ENCODE results near the gene XKR7. TPM values are rescaled to one million over a fixed set of nuclear protein-coding genes. Genes with fewer than 3 reads are reported as not detected.

Gene XKR7
- total RNA-seq, 2 experiments from 2014 or later, result not detected

- intact Hi-C loops (cut with micrococcal nuclease), result no loop called here
- H3K36me3 Mint-ChIP-seq (ENCODE audit: low read depth), result no peaks in the 10 kb centered on the region
- no peak for ATAC-seq
- TF ChIP-seq CTCF (IDR thresholded peaks at IDR 0.05), result no peak
- peaks cover 22% of the 10 kb centered on the region for H3K27me3 Mint-ChIP-seq
- POLR2A ChIA-PET, result no interaction called here
- no peak overlapping the region for H3K27ac Mint-ChIP-seq
- CTCF ChIA-PET, result interaction anchor here (1.2 kb wide), 1 partner anchor 139 kb away, joined by 3 read pairs; no protein-coding TSS in a partner anchor
- H3K4me3 Mint-ChIP-seq, result no peak overlapping the region
- H3K4me1 Mint-ChIP-seq (ENCODE audit: low read depth), result peaks cover 5% of the 10 kb centered on the region
- H3K9me3 Mint-ChIP-seq, result no peaks in the 10 kb centered on the region
- DNase-seq, result no peak
Observed at GRCh38 chr20:31991339-31991705, 23.4 kb downstream of the XKR7 start.

GRCh38 chr20:31992086-31992485, 24.1 kb downstream of the XKR7 start:
- peaks cover 5% of the 10 kb centered on the region for H3K4me1 Mint-ChIP-seq (ENCODE audit: low read depth)
- ATAC-seq (no peak), DNase-seq (no peak)
- ChIA-PET CTCF (no interaction called here), POLR2A (no interaction called here)
- no peak for TF ChIP-seq CTCF (IDR thresholded peaks at IDR 0.05)
- H3K36me3 Mint-ChIP-seq (ENCODE audit: low read depth), result no peaks in the 10 kb centered on the region
- H3K4me3 Mint-ChIP-seq, result no peak overlapping the region
- no peak overlapping the region for H3K27ac Mint-ChIP-seq
- peaks cover 28% of the 10 kb centered on the region for H3K27me3 Mint-ChIP-seq
- no peaks in the 10 kb centered on the region for H3K9me3 Mint-ChIP-seq
- intact Hi-C loops (cut with micrococcal nuclease), result no loop called here

- peaks cover 28% of the 10 kb centered on the region for H3K27me3 Mint-ChIP-seq
- no peaks in the 10 kb centered on the region for H3K4me1 Mint-ChIP-seq (ENCODE audit: low read depth)
- H3K9me3 Mint-ChIP-seq, result no peaks in the 10 kb centered on the region
- H3K27ac Mint-ChIP-seq, result no peak overlapping the region
- no peak for DNase-seq
- no peak for ATAC-seq
- ChIA-PET CTCF (no interaction called here), POLR2A (no interaction called here)
- no peak overlapping the region for H3K4me3 Mint-ChIP-seq
- intact Hi-C loops (cut with micrococcal nuclease), result no loop called here
- TF ChIP-seq CTCF (IDR thresholded peaks at IDR 0.05), result no peak
- H3K36me3 Mint-ChIP-seq (ENCODE audit: low read depth), result no peaks in the 10 kb centered on the region
Observed at GRCh38 chr20:31996996-31997395, 29.0 kb downstream of the XKR7 start.

- intact Hi-C loops (cut with micrococcal nuclease), result no loop called here
- no peak for TF ChIP-seq CTCF (IDR thresholded peaks at IDR 0.05)
- H3K4me1 Mint-ChIP-seq (ENCODE audit: low read depth), result no peaks in the 10 kb centered on the region
- H3K9me3 Mint-ChIP-seq, result no peaks in the 10 kb centered on the region
- H3K27ac Mint-ChIP-seq, result no peak overlapping the region
- peaks cover 25% of the 10 kb centered on the region for H3K27me3 Mint-ChIP-seq
- no peak overlapping the region for H3K4me3 Mint-ChIP-seq
- no peak for DNase-seq
- POLR2A ChIA-PET, result no interaction called here
- CTCF ChIA-PET, result interaction anchor here (1.4 kb wide), 1 partner anchor 33 kb away, joined by 3 read pairs; no protein-coding TSS in a partner anchor
- H3K36me3 Mint-ChIP-seq (ENCODE audit: low read depth), result no peaks in the 10 kb centered on the region
- ATAC-seq, result no peak
Observed at GRCh38 chr20:31998246-31998645, 30.3 kb downstream of the XKR7 start.

- Mint-ChIP-seq H3K9me3 (no peaks in the 10 kb centered on the region), H3K27ac (no peak overlapping the region), H3K36me3 (ENCODE audit: low read depth) (no peaks in the 10 kb centered on the region), H3K4me1 (ENCODE audit: low read depth) (no peaks in the 10 kb centered on the region), H3K27me3 (peaks cover 1% of the 10 kb centered on the region), H3K4me3 (no peak overlapping the region)
- TF ChIP-seq CTCF (IDR thresholded peaks at IDR 0.05), result no peak
- DNase-seq, result no peak
- intact Hi-C loops (cut with micrococcal nuclease), result no loop called here
- ChIA-PET CTCF (no interaction called here), POLR2A (no interaction called here)
- no peak for ATAC-seq
Observed at GRCh38 chr20:32003325-32003724, 35.4 kb downstream of the XKR7 start.
